ENCODE results near the gene CFAP46.

Gene CFAP46

DNA sequence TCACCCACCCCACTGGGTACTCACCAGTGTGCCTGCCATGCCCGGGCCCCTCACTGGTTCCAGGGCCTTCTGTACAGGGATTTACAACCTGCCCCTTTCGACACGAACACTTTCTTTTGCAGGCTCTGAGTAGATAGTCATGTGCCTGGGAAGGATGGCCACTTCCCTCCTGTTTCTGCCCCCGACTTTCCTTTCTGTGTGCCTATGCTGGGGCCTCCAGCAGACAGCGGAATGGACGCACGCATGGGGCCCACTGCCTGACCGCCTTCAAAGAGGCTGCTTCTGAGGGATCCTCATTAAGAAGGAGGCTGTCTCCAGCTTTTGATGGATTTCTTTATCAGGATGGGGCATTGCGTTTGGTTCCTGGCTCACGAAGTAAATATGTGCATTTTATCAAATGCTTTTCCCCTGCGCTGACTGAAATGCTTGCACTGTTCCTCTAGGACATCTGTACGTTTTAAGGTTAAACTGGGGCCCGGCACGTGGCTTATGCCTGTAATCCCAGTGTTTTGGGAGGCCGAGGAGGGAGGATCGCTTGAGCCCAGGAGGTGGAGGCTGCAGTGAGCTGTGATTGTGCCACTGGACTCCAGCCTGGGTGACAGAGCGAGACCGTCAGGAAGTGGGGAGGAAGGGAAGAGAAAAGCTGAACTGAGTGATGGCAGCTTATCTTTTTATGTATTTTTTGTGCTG lies 127.1 kb downstream of the CFAP46 start:
- Histone ChIP-seq H2AK5ac (ENCODE audit: low read depth, low read length) (peak overlapping the region; percentile 56), H4K91ac (ENCODE audit: low read depth, low read length, poor library complexity) (no peak overlapping the region), H2BK15ac (ENCODE audit: low read length) (no peak overlapping the region), H3K27me3 (ENCODE audit: control insufficient read depth in 3 of 3, insufficient read depth in 3 of 3, low read depth in 1 of 3, low read length in 3 of 3) (peaks cover 0 to 8% (median 0%) of the 10 kb centered on the region in 3 experiments), H2BK5ac (ENCODE audit: low read length) (no peak overlapping the region), H2BK120ac (ENCODE audit: low read depth, low read length) (no peak overlapping the region), H3K79me1 (ENCODE audit: low read depth, low read length) (peaks cover 3% of the 10 kb centered on the region), H4K8ac (ENCODE audit: low read depth, low read length) (no peak overlapping the region), H3K4ac (ENCODE audit: low read length) (no peak overlapping the region), H3K9ac (ENCODE audit: low read depth, low read length, poor library complexity) (no peak overlapping the region), H2AFZ (ENCODE audit: low read length) (no peak overlapping the region), H3K4me3 (ENCODE audit: low read length in 2 of 2) (no peak overlapping the region), H2BK12ac (ENCODE audit: low read length) (no peak overlapping the region), H3K9me3 (replicated peaks in 1 of 2; ENCODE audit: control insufficient read depth in 2 of 2, insufficient read depth in 1 of 2, low read depth in 1 of 2, low read length in 2 of 2) (peaks cover 0 to 10% of the 10 kb centered on the region in 2 donors), H3K4me1 (ENCODE audit: control insufficient read depth in 2 of 2, insufficient read depth in 1 of 2, low read depth in 1 of 2, low read length in 2 of 2) (peaks cover 0 to 1% of the 10 kb centered on the region in 2 donors), H3K27ac (replicated peaks; ENCODE audit: low read length) (no peak overlapping the region), H3K36me3 (replicated peaks in 1 of 2; ENCODE audit: control insufficient read depth in 2 of 2, insufficient read depth in 2 of 2, low read length in 2 of 2) (no peaks in the 10 kb centered on the region), H3K18ac (ENCODE audit: low read length) (no peak overlapping the region), H3K4me2 (ENCODE audit: insufficient read depth, low read length, poor library complexity, severe bottlenecking) (peak overlapping the region; percentile 18), H3K14ac (ENCODE audit: low read length) (no peak overlapping the region), H3K23ac (ENCODE audit: low read depth, low read length, poor library complexity) (peak overlapping the region; percentile 65)
- DNase-seq (ENCODE audit: low spot score): no peak
- no CpG with 5 or more reads among the region's 18 CpGs for WGBS, 2 donors (ENCODE audit: extremely low coverage in 2 of 2, insufficient read length in 2 of 2, insufficient replicate concordance in 1 of 2)

- H2BK12ac ChIP-seq (ENCODE audit: low read length): no peak overlapping the region
- no peak overlapping the region for H2BK15ac ChIP-seq (ENCODE audit: low read length)
- no peak overlapping the region for H3K14ac ChIP-seq (ENCODE audit: low read length)
- peaks cover 0 to 10% (median 0%) of the 10 kb centered on the region in 3 experiments for H3K27me3 ChIP-seq (ENCODE audit: control insufficient read depth in 3 of 3, insufficient read depth in 3 of 3, low read depth in 1 of 3, low read length in 3 of 3)
- DNase-seq (ENCODE audit: low spot score): no peak
- peaks cover 0 to 1% of the 10 kb centered on the region in 2 donors for H3K4me1 ChIP-seq (ENCODE audit: control insufficient read depth in 2 of 2, insufficient read depth in 1 of 2, low read depth in 1 of 2, low read length in 2 of 2)
- no peak overlapping the region for H3K4me3 ChIP-seq (ENCODE audit: low read length in 2 of 2)
- no peak overlapping the region for H3K4me2 ChIP-seq (ENCODE audit: insufficient read depth, low read length, poor library complexity, severe bottlenecking)
- H2AFZ ChIP-seq (ENCODE audit: low read length): no peak overlapping the region
- H3K9ac ChIP-seq (ENCODE audit: low read depth, low read length, poor library complexity): no peak overlapping the region
- H2BK5ac ChIP-seq (ENCODE audit: low read length): no peak overlapping the region
- no peak overlapping the region for H3K27ac ChIP-seq (replicated peaks; ENCODE audit: low read length)
- H3K9me3 ChIP-seq (replicated peaks in 1 of 2; ENCODE audit: control insufficient read depth in 2 of 2, insufficient read depth in 1 of 2, low read depth in 1 of 2, low read length in 2 of 2): peaks cover 0 to 4% of the 10 kb centered on the region in 2 donors
- H3K79me1 ChIP-seq (ENCODE audit: low read depth, low read length): peaks cover 3% of the 10 kb centered on the region
- WGBS, 2 donors (ENCODE audit: extremely low coverage in 2 of 2, insufficient read length in 2 of 2, insufficient replicate concordance in 1 of 2): no CpG with 5 or more reads among the region's 16 CpGs
- H2BK120ac ChIP-seq (ENCODE audit: low read depth, low read length): no peak overlapping the region
- H3K4ac ChIP-seq (ENCODE audit: low read length): no peak overlapping the region
- H3K18ac ChIP-seq (ENCODE audit: low read length): peak overlapping the region; percentile 57
- no peaks in the 10 kb centered on the region for H3K36me3 ChIP-seq (replicated peaks in 1 of 2; ENCODE audit: control insufficient read depth in 2 of 2, insufficient read depth in 2 of 2, low read length in 2 of 2)
- no peak overlapping the region for H4K8ac ChIP-seq (ENCODE audit: low read depth, low read length)
- no peak overlapping the region for H3K23ac ChIP-seq (ENCODE audit: low read depth, low read length, poor library complexity)
- H2AK5ac ChIP-seq (ENCODE audit: low read depth, low read length): peak overlapping the region; percentile 81
- no peak overlapping the region for H4K91ac ChIP-seq (ENCODE audit: low read depth, low read length, poor library complexity)
Measured at GRCh38 chr10:132814469-132814856, 127.9 kb downstream of the CFAP46 start.

- no peak overlapping the region for H4K91ac ChIP-seq (ENCODE audit: low read depth, low read length, poor library complexity)
- H3K9me3 ChIP-seq (replicated peaks in 1 of 2; ENCODE audit: control insufficient read depth in 2 of 2, insufficient read depth in 1 of 2, low read depth in 1 of 2, low read length in 2 of 2): no peaks in the 10 kb centered on the region
- H3K4me1 ChIP-seq (ENCODE audit: control insufficient read depth in 2 of 2, insufficient read depth in 1 of 2, low read depth in 1 of 2, low read length in 2 of 2): peaks cover 0 to 1% of the 10 kb centered on the region in 2 donors
- peaks cover 0 to 10% (median 0%) of the 10 kb centered on the region in 3 experiments for H3K27me3 ChIP-seq (ENCODE audit: control insufficient read depth in 3 of 3, insufficient read depth in 3 of 3, low read depth in 1 of 3, low read length in 3 of 3)
- no peak overlapping the region for H2AFZ ChIP-seq (ENCODE audit: low read length)
- no peak overlapping the region for H3K4ac ChIP-seq (ENCODE audit: low read length)
- no peak overlapping the region for H2BK120ac ChIP-seq (ENCODE audit: low read depth, low read length)
- H2BK12ac ChIP-seq (ENCODE audit: low read length): no peak overlapping the region
- no peak overlapping the region for H3K23ac ChIP-seq (ENCODE audit: low read depth, low read length, poor library complexity)
- no peak overlapping the region for H3K27ac ChIP-seq (replicated peaks; ENCODE audit: low read length)
- no peak overlapping the region for H2BK15ac ChIP-seq (ENCODE audit: low read length)
- no peaks in the 10 kb centered on the region for H3K36me3 ChIP-seq (replicated peaks in 1 of 2; ENCODE audit: control insufficient read depth in 2 of 2, insufficient read depth in 2 of 2, low read length in 2 of 2)
- H3K79me1 ChIP-seq (ENCODE audit: low read depth, low read length): peaks cover 3% of the 10 kb centered on the region
- peak overlapping the region; percentile 28 for H3K18ac ChIP-seq (ENCODE audit: low read length)
- no peak overlapping the region for H3K4me2 ChIP-seq (ENCODE audit: insufficient read depth, low read length, poor library complexity, severe bottlenecking)
- WGBS, 2 donors (ENCODE audit: extremely low coverage in 2 of 2, insufficient read length in 2 of 2, insufficient replicate concordance in 1 of 2): no CpG with 5 or more reads among the region's 28 CpGs
- H3K14ac ChIP-seq (ENCODE audit: low read length): peak overlapping the region; percentile 38
- no peak for DNase-seq (ENCODE audit: low spot score)
- no peak overlapping the region for H3K4me3 ChIP-seq (ENCODE audit: low read length in 2 of 2)
- H2AK5ac ChIP-seq (ENCODE audit: low read depth, low read length): peak overlapping the region; percentile 81
- no peak overlapping the region for H2BK5ac ChIP-seq (ENCODE audit: low read length)
- H4K8ac ChIP-seq (ENCODE audit: low read depth, low read length): no peak overlapping the region
- no peak overlapping the region for H3K9ac ChIP-seq (ENCODE audit: low read depth, low read length, poor library complexity)
Measured at GRCh38 chr10:132813560-132814468, 128.6 kb downstream of the CFAP46 start.

- no peak overlapping the region for H2AFZ ChIP-seq (ENCODE audit: low read length)
- H3K36me3 ChIP-seq (replicated peaks in 1 of 2; ENCODE audit: control insufficient read depth in 2 of 2, insufficient read depth in 2 of 2, low read length in 2 of 2): no peaks in the 10 kb centered on the region
- H3K9ac ChIP-seq (ENCODE audit: low read depth, low read length, poor library complexity): no peak overlapping the region
- no peak overlapping the region for H2BK120ac ChIP-seq (ENCODE audit: low read depth, low read length)
- no peak overlapping the region for H4K8ac ChIP-seq (ENCODE audit: low read depth, low read length)
- no peak overlapping the region for H2BK5ac ChIP-seq (ENCODE audit: low read length)
- H2AK5ac ChIP-seq (ENCODE audit: low read depth, low read length): no peak overlapping the region
- H3K14ac ChIP-seq (ENCODE audit: low read length): no peak overlapping the region
- H3K79me1 ChIP-seq (ENCODE audit: low read depth, low read length): peaks cover 3% of the 10 kb centered on the region
- no peak overlapping the region for H3K4me3 ChIP-seq (ENCODE audit: low read length in 2 of 2)
- no peak overlapping the region for H3K4ac ChIP-seq (ENCODE audit: low read length)
- DNase-seq (ENCODE audit: low spot score): no peak
- no peak overlapping the region for H3K27ac ChIP-seq (replicated peaks; ENCODE audit: low read length)
- no peak overlapping the region for H3K4me2 ChIP-seq (ENCODE audit: insufficient read depth, low read length, poor library complexity, severe bottlenecking)
- no peak overlapping the region for H2BK15ac ChIP-seq (ENCODE audit: low read length)
- peaks cover 0 to 10% (median 0%) of the 10 kb centered on the region in 3 experiments for H3K27me3 ChIP-seq (ENCODE audit: control insufficient read depth in 3 of 3, insufficient read depth in 3 of 3, low read depth in 1 of 3, low read length in 3 of 3)
- H3K4me1 ChIP-seq (ENCODE audit: control insufficient read depth in 2 of 2, insufficient read depth in 1 of 2, low read depth in 1 of 2, low read length in 2 of 2): peaks cover 0 to 4% of the 10 kb centered on the region in 2 donors
- no peak overlapping the region for H3K23ac ChIP-seq (ENCODE audit: low read depth, low read length, poor library complexity)
- H3K9me3 ChIP-seq (replicated peaks in 1 of 2; ENCODE audit: control insufficient read depth in 2 of 2, insufficient read depth in 1 of 2, low read depth in 1 of 2, low read length in 2 of 2): no peaks in the 10 kb centered on the region
- no peak overlapping the region for H4K91ac ChIP-seq (ENCODE audit: low read depth, low read length, poor library complexity)
- WGBS, 2 donors (ENCODE audit: extremely low coverage in 2 of 2, insufficient read length in 2 of 2, insufficient replicate concordance in 1 of 2): no CpG with 5 or more reads among the region's 10 CpGs
- H3K18ac ChIP-seq (ENCODE audit: low read length): peak overlapping the region; percentile 38
- no peak overlapping the region for H2BK12ac ChIP-seq (ENCODE audit: low read length)
Measured at GRCh38 chr10:132813001-132813401, 129.4 kb downstream of the CFAP46 start.

Data from neuronal stem cell (in vitro differentiated cells).